ENCODE measurements around the gene PAM. TPM values are rescaled to one million over a fixed set of nuclear protein-coding genes. Genes with fewer than 3 reads are reported as not detected.

PAM gene
- total RNA-seq, 1 donor from 2014 or later = 267 TPM

GRCh38 chr5:103021314-103021713, 266.2 kb downstream of the PAM start:
- Mint-ChIP-seq H3K4me1 (ENCODE audit: unreplicated experiment) (peaks cover 8% of the 10 kb centered on the region), H3K9me3 (ENCODE audit: unreplicated experiment) (no peaks in the 10 kb centered on the region), H3K27me3 (ENCODE audit: unreplicated experiment) (no peaks in the 10 kb centered on the region), H3K36me3 (ENCODE audit: unreplicated experiment) (peaks cover 40% of the 10 kb centered on the region), H3K27ac (ENCODE audit: unreplicated experiment) (no peak overlapping the region), H3K4me3 (ENCODE audit: unreplicated experiment) (no peak overlapping the region)
- DNase-seq (ENCODE audit: extremely low spot score, unreplicated experiment) = no peak
- TF ChIP-seq CTCF (IDR thresholded peaks at IDR 0.05) = no peak

- Mint-ChIP-seq H3K27ac (ENCODE audit: unreplicated experiment) (no peak overlapping the region), H3K4me3 (ENCODE audit: unreplicated experiment) (no peak overlapping the region), H3K4me1 (ENCODE audit: unreplicated experiment) (no peaks in the 10 kb centered on the region), H3K9me3 (ENCODE audit: unreplicated experiment) (no peaks in the 10 kb centered on the region), H3K27me3 (ENCODE audit: unreplicated experiment) (no peaks in the 10 kb centered on the region), H3K36me3 (ENCODE audit: unreplicated experiment) (peaks cover 36% of the 10 kb centered on the region)
- no peak for TF ChIP-seq CTCF (IDR thresholded peaks at IDR 0.05)
- DNase-seq (ENCODE audit: extremely low spot score, unreplicated experiment) = no peak
These were observed 272.2 kb downstream of the PAM start for GRCh38 chr5:103027267-103027666.

GRCh38 chr5:103031607-103032006, 276.5 kb downstream of the PAM start:
- Mint-ChIP-seq H3K9me3 (ENCODE audit: unreplicated experiment) (no peaks in the 10 kb centered on the region), H3K4me3 (ENCODE audit: unreplicated experiment) (no peak overlapping the region), H3K4me1 (ENCODE audit: unreplicated experiment) (no peaks in the 10 kb centered on the region), H3K27me3 (ENCODE audit: unreplicated experiment) (no peaks in the 10 kb centered on the region), H3K36me3 (ENCODE audit: unreplicated experiment) (peaks cover 21% of the 10 kb centered on the region), H3K27ac (ENCODE audit: unreplicated experiment) (no peak overlapping the region)
- no peak for DNase-seq (ENCODE audit: extremely low spot score, unreplicated experiment)
- TF ChIP-seq CTCF (IDR thresholded peaks at IDR 0.05) = peak; percentile 39

- no peaks in the 10 kb centered on the region for H3K4me1 Mint-ChIP-seq (ENCODE audit: unreplicated experiment)
- no peak overlapping the region for H3K4me3 Mint-ChIP-seq (ENCODE audit: unreplicated experiment)
- no peak for DNase-seq (ENCODE audit: extremely low spot score, unreplicated experiment)
- no peak for TF ChIP-seq CTCF (IDR thresholded peaks at IDR 0.05)
- H3K27me3 Mint-ChIP-seq (ENCODE audit: unreplicated experiment) = no peaks in the 10 kb centered on the region
- H3K27ac Mint-ChIP-seq (ENCODE audit: unreplicated experiment) = no peak overlapping the region
- H3K36me3 Mint-ChIP-seq (ENCODE audit: unreplicated experiment) = peaks cover 13% of the 10 kb centered on the region
- H3K9me3 Mint-ChIP-seq (ENCODE audit: unreplicated experiment) = no peaks in the 10 kb centered on the region
These were observed 278.6 kb downstream of the PAM start for GRCh38 chr5:103033696-103034095.

GRCh38 chr5:103034662-103035392, 279.7 kb downstream of the PAM start:
- H3K27me3 Mint-ChIP-seq (ENCODE audit: unreplicated experiment) = no peaks in the 10 kb centered on the region
- DNase-seq (ENCODE audit: extremely low spot score, unreplicated experiment) = no peak
- H3K36me3 Mint-ChIP-seq (ENCODE audit: unreplicated experiment) = peaks cover 9% of the 10 kb centered on the region
- H3K9me3 Mint-ChIP-seq (ENCODE audit: unreplicated experiment) = no peaks in the 10 kb centered on the region
- H3K4me3 Mint-ChIP-seq (ENCODE audit: unreplicated experiment) = no peak overlapping the region
- no peak overlapping the region for H3K27ac Mint-ChIP-seq (ENCODE audit: unreplicated experiment)
- no peaks in the 10 kb centered on the region for H3K4me1 Mint-ChIP-seq (ENCODE audit: unreplicated experiment)
- no peak for TF ChIP-seq CTCF (IDR thresholded peaks at IDR 0.05)
